WERI-Rb-1 (cell line): Measurements from ENCODE around the gene CDC27.

Source experiments
- DNase-seq: peaks from one replicate; pipeline ENCODE4 v3.0.0-alpha.2; 2020
- H3K27ac ChIP-seq: fragments of 250-450 bp; sonication (Bioruptor Pico); 2 replicates; pipeline ENCODE4 v1.5.1; 2020; ENCODE audit warnings: mild to moderate bottlenecking, moderate library complexity
- H3K27me3 ChIP-seq: fragments of 250-450 bp; sonication (Bioruptor Pico); 2 replicates; pipeline ENCODE4 v1.5.1; 2021; ENCODE audit warnings: mild to moderate bottlenecking, low read depth, moderate library complexity; ENCODE audit not compliant: insufficient read depth, severe bottlenecking
- H3K36me3 ChIP-seq: fragments of 250-450 bp; sonication (Bioruptor Pico); 2 replicates; pipeline ENCODE4 v1.5.1; 2020; ENCODE audit warnings: mild to moderate bottlenecking, moderate library complexity
- H3K4me3 ChIP-seq: 2 replicates; pipeline ENCODE4 v1.5.1; 2011; ENCODE audit warnings: low read depth, mild to moderate bottlenecking, control low read depth, low read length
- H3K9me3 ChIP-seq: fragments of 250-450 bp; sonication (Bioruptor Pico); 2 replicates; pipeline ENCODE4 v1.5.1; 2021; ENCODE audit warnings: mild to moderate bottlenecking, moderate library complexity; ENCODE audit not compliant: severe bottlenecking
- CTCF ChIP-seq: IDR thresholded peaks from 2 replicates; pipeline ENCODE4 v1.5.1; 2011; ENCODE audit warnings: low read depth, mild to moderate bottlenecking, control low read depth, inconsistent platforms, low read length

The CDC27 gene

GRCh38 chr17:47102914-47103313 is 86.2 kb downstream of the CDC27 start:
- Histone ChIP-seq H3K9me3 (peaks cover 2% of the 10 kb centered on the region), H3K27me3 (no peaks in the 10 kb centered on the region), H3K36me3 (peaks cover 3% of the 10 kb centered on the region; the same call in 1 of the 2 replicates), H3K27ac (no peak overlapping the region), H3K4me3 (no peak overlapping the region)
- DNase-seq: no peak
- no peak for TF ChIP-seq CTCF

GRCh38 chr17:47099987-47100711 is 88.9 kb downstream of the CDC27 start:
- no peaks in the 10 kb centered on the region for H3K9me3 ChIP-seq
- H3K27me3 ChIP-seq: no peaks in the 10 kb centered on the region
- TF ChIP-seq CTCF: no peak
- H3K27ac ChIP-seq: peak overlapping the region; percentile 79
- peak; percentile 97 for DNase-seq
- H3K36me3 ChIP-seq: peaks cover 6% of the 10 kb centered on the region
- H3K4me3 ChIP-seq: peak overlapping the region; percentile 73

- no peak for DNase-seq
- no peak for TF ChIP-seq CTCF
Observed at GRCh38 chr17:47099451-47099986, 89.6 kb downstream of the CDC27 start.

GRCh38 chr17:47096343-47096742 is 92.8 kb downstream of the CDC27 start:
- H3K27me3 ChIP-seq: no peaks in the 10 kb centered on the region
- H3K9me3 ChIP-seq: no peaks in the 10 kb centered on the region
- no peak for TF ChIP-seq CTCF
- H3K4me3 ChIP-seq: no peak overlapping the region
- peaks cover 6% of the 10 kb centered on the region for H3K36me3 ChIP-seq
- H3K27ac ChIP-seq: no peak overlapping the region
- no peak for DNase-seq

More at GRCh38 chr17:47099451-47099986, 89.6 kb downstream of the CDC27 start:
- H3K4me3 ChIP-seq: peak overlapping the region; percentile 73
- peaks cover 6% of the 10 kb centered on the region for H3K36me3 ChIP-seq
- peak overlapping the region; percentile 79 for H3K27ac ChIP-seq
- H3K9me3 ChIP-seq: no peaks in the 10 kb centered on the region
- H3K27me3 ChIP-seq: no peaks in the 10 kb centered on the region

GRCh38 chr17:47095268-47095667 is 93.8 kb downstream of the CDC27 start:
- no peak for TF ChIP-seq CTCF
- H3K36me3 ChIP-seq: peaks cover 6% of the 10 kb centered on the region
- H3K27me3 ChIP-seq: no peaks in the 10 kb centered on the region
- H3K27ac ChIP-seq: no peak overlapping the region
- DNase-seq: no peak
- H3K4me3 ChIP-seq: no peak overlapping the region
- H3K9me3 ChIP-seq: no peaks in the 10 kb centered on the region
